ENCODE measurements around the gene CALCB. TPM values are rescaled to one million over a fixed set of nuclear protein-coding genes. Genes with fewer than 3 reads are reported as not detected.
A peak's percentile ranks its signal among the peaks of the same experiment; 100 is the strongest.

Gene CALCB
- total RNA-seq, 2 donors from 2014 or later = 4.2 to 11.5 TPM

DNA sequence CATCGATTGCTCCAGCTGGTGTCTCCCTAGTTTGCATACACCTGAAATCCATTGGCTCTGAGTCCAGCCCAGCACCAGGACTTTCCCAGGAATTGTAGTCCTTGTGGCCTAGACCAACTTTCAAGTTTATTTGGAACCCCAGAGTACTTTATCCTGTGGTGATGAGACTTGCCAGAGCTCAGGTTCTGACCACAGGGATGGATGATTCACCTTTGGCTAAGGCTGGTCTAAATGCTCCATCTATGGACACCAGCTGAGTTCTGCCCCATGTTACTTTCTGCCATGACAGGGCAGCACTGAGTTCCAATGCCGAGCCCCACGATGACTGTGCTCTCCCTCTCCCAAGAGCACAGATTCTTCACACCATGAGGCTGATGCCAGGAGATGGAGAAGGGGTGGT lies 24.0 kb downstream of the CALCB start:
- H3K27ac ChIP-seq = no peak overlapping the region
- no peaks in the 10 kb centered on the region for H3K9me3 ChIP-seq
- WGBS, 2 donors = 87 to 88% methylated on average over 3 of the region's 3 CpGs
- H3K36me3 ChIP-seq (replicated peaks in 1 of 2; ENCODE audit: insufficient read depth in 1 of 2, low read depth in 2 of 2) = no peaks in the 10 kb centered on the region
- H3K4me3 ChIP-seq = no peak overlapping the region
- intact Hi-C loops (cut with DNase I) = no loop called here
- no peak for ATAC-seq
- TF ChIP-seq POLR2A (IDR thresholded peaks at IDR 0.05) = no peak
- TF ChIP-seq, protein P1, sequence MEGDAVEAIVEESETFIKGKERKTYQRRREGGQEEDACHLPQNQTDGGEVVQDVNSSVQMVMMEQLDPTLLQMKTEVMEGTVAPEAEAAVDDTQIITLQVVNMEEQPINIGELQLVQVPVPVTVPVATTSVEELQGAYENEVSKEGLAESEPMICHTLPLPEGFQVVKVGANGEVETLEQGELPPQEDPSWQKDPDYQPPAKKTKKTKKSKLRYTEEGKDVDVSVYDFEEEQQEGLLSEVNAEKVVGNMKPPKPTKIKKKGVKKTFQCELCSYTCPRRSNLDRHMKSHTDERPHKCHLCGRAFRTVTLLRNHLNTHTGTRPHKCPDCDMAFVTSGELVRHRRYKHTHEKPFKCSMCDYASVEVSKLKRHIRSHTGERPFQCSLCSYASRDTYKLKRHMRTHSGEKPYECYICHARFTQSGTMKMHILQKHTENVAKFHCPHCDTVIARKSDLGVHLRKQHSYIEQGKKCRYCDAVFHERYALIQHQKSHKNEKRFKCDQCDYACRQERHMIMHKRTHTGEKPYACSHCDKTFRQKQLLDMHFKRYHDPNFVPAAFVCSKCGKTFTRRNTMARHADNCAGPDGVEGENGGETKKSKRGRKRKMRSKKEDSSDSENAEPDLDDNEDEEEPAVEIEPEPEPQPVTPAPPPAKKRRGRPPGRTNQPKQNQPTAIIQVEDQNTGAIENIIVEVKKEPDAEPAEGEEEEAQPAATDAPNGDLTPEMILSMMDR (IDR thresholded peaks at IDR 0.05) = no peak
- H3K27me3 ChIP-seq = no peaks in the 10 kb centered on the region
- DNase-seq = no peak
- H3K4me1 ChIP-seq = no peaks in the 10 kb centered on the region

DNA sequence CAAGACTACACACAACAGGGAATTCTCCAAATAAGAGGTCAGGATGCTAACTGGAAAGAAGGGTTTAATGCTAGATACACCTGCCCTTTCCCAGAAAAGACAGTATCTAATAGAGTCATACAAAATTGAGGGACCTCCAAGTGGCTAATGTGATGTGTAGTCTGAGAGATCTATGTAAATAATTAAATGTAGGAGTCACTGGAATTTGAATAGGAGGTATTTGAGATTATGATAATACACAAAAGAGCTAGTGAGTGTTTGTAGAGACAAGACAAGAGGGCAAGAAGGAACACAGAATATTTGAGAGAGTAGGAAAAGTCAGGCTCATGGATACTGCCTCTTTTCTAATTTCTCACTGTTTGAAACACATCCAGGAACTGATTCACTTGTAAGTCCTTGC lies 25.9 kb downstream of the CALCB start:
- H3K9me3 ChIP-seq = no peaks in the 10 kb centered on the region
- no peak for DNase-seq
- H3K4me1 ChIP-seq = no peaks in the 10 kb centered on the region
- ATAC-seq = no peak
- no peak overlapping the region for H3K4me3 ChIP-seq
- no peaks in the 10 kb centered on the region for H3K27me3 ChIP-seq
- no peak overlapping the region for H3K27ac ChIP-seq
- no peak for TF ChIP-seq POLR2A (IDR thresholded peaks at IDR 0.05)
- TF ChIP-seq, protein P1 (IDR thresholded peaks at IDR 0.05) = no peak
- intact Hi-C loops (cut with DNase I) = no loop called here
- no peaks in the 10 kb centered on the region for H3K36me3 ChIP-seq (replicated peaks in 1 of 2; ENCODE audit: insufficient read depth in 1 of 2, low read depth in 2 of 2)

DNA sequence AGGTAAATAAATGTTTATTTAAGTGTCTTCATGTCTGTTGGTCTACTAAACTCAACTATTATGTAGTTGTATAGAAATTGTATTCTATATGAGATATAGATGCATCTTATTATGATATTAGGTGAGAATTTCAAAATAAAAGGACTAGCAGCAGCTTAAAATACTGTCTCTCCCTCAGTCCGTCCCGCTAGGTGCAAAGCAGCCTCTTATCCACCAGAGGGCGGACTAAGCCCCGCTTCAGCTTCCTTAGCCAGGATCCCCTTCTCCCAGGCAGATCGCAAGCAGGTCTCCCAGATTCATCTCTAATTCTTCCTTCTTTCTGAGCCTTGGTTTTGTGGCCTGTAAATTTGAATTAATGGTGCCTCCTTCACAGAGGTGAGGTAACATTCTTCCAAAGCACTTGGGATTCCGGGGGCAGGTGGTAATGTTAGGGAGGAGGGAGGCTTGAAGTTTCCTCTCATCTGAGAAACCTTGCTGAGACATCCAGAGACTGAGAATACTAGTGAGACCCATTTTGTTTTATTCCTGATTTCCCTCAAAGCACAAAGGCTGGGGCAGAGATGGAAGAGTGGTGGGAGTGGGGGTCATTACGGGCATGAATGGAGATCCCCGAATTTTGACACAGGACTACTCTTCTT lies 27.8 kb downstream of the CALCB start:
- no peaks in the 10 kb centered on the region for H3K27me3 ChIP-seq
- no peaks in the 10 kb centered on the region for H3K36me3 ChIP-seq (replicated peaks in 1 of 2; ENCODE audit: insufficient read depth in 1 of 2, low read depth in 2 of 2)
- H3K27ac ChIP-seq = no peak overlapping the region
- H3K9me3 ChIP-seq = no peaks in the 10 kb centered on the region
- ATAC-seq (peak; percentile 85), DNase-seq (peak; percentile 69 to 74 (median 74))
- intact Hi-C loops (cut with DNase I) = no loop called here
- H3K4me1 ChIP-seq = no peaks in the 10 kb centered on the region
- no peak overlapping the region for H3K4me3 ChIP-seq
- no peak for TF ChIP-seq POLR2A (IDR thresholded peaks at IDR 0.05)
- TF ChIP-seq, protein P1 (IDR thresholded peaks at IDR 0.05) = peak; percentile 84 to 94 (median 89)
- WGBS, 2 donors = 24 to 29% methylated on average over 8 of the region's 8 CpGs

DNA sequence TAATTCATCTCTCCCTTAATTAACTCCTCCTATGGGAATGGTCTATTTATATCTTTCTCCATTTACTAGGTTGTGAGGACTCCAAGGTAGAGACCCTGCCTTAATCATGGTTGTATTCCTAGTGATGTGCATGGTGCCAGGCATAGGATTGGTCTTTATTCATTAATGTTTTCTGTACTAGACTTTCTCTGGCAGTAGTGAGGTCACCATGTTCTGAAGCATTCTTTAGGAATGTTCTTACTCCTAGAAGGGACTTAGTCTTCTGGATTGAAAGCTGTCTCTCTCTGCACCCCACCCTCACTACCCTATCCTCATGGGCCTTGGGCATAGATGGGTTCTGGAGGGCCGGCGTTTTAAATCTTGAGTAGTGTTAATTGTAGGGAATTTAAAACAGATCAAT lies 30.8 kb downstream of the CALCB start:
- TF ChIP-seq, protein P1 (IDR thresholded peaks at IDR 0.05) = no peak
- no peak for TF ChIP-seq POLR2A (IDR thresholded peaks at IDR 0.05)
- no peaks in the 10 kb centered on the region for H3K36me3 ChIP-seq (replicated peaks in 1 of 2; ENCODE audit: insufficient read depth in 1 of 2, low read depth in 2 of 2)
- ATAC-seq (no peak), DNase-seq (no peak)
- no peak overlapping the region for H3K4me3 ChIP-seq
- no peaks in the 10 kb centered on the region for H3K27me3 ChIP-seq
- WGBS, 2 donors = 88 to 98% methylated on average over 2 of the region's 2 CpGs
- H3K9me3 ChIP-seq = no peaks in the 10 kb centered on the region
- intact Hi-C loops (cut with DNase I) = no loop called here
- no peak overlapping the region for H3K27ac ChIP-seq
- H3K4me1 ChIP-seq = peaks cover 9% of the 10 kb centered on the region
